Mucosa of rectum (tissue), 2 donors: ENCODE measurements around the gene EXOC3L2.

ENCODE experiments used
- H3K27ac ChIP-seq, 2 donors: one replicate each; pipeline ENCODE4 v1.7.0; 2013; ENCODE audit warnings: inconsistent platforms in 2 of 2, low read depth in 2 of 2, low read length in 2 of 2
- H3K27me3 ChIP-seq, 2 donors: one replicate each; pipeline ENCODE4 v1.7.0; 2013; ENCODE audit warnings: low read length in 2 of 2; ENCODE audit not compliant: control insufficient read depth in 2 of 2, insufficient read depth in 2 of 2
- H3K36me3 ChIP-seq, 2 donors: one replicate each; pipeline ENCODE4 v1.7.0; 2013; ENCODE audit warnings: low read length in 2 of 2; ENCODE audit not compliant: control insufficient read depth in 2 of 2, insufficient read depth in 2 of 2
- H3K4me1 ChIP-seq, 2 donors: one replicate each; pipeline ENCODE4 v1.7.0; 2013; ENCODE audit warnings: low read length in 2 of 2, mild to moderate bottlenecking in 1 of 2; ENCODE audit not compliant: control insufficient read depth in 2 of 2, insufficient read depth in 2 of 2
- H3K4me3 ChIP-seq, 2 donors: one replicate each; pipeline ENCODE4 v1.7.0; 2013; ENCODE audit warnings: low read length in 2 of 2
- H3K9ac ChIP-seq, 2 donors: one replicate each; pipeline ENCODE4 v1.7.0; 2013; ENCODE audit warnings: low read length in 2 of 2, low read depth in 1 of 2, mild to moderate bottlenecking in 1 of 2
- H3K9me3 ChIP-seq, 2 donors: one replicate each; pipeline ENCODE4 v1.7.0; 2013; ENCODE audit warnings: low read length in 2 of 2; ENCODE audit not compliant: control insufficient read depth in 2 of 2
- donor health status: healthy.
- donor health status: Normal muscosa, but diverticular disease.

EXOC3L2 gene

GRCh38 chr19:45184115-45184514 is 61.1 kb downstream of the EXOC3L2 start:
- Histone ChIP-seq H3K9ac (no peak overlapping the region), H3K4me1 (peaks cover 8 to 18% of the 10 kb centered on the region in 2 donors), H3K27ac (no peak overlapping the region), H3K9me3 (no peaks in the 10 kb centered on the region), H3K4me3 (no peak overlapping the region), H3K36me3 (peaks cover 0 to 8% of the 10 kb centered on the region in 2 donors), H3K27me3 (no peaks in the 10 kb centered on the region)

- Histone ChIP-seq H3K4me3 (no peak overlapping the region), H3K9ac (no peak overlapping the region), H3K27me3 (no peaks in the 10 kb centered on the region), H3K36me3 (peaks cover 0 to 8% of the 10 kb centered on the region in 2 donors), H3K4me1 (peaks cover 8 to 20% of the 10 kb centered on the region in 2 donors), H3K27ac (no peak overlapping the region), H3K9me3 (no peaks in the 10 kb centered on the region)
These were observed 62.4 kb downstream of the EXOC3L2 start for GRCh38 chr19:45182758-45183157.

- H3K4me3 ChIP-seq: no peak overlapping the region
- H3K9ac ChIP-seq: no peak overlapping the region
- H3K27me3 ChIP-seq: no peaks in the 10 kb centered on the region
- H3K9me3 ChIP-seq: no peaks in the 10 kb centered on the region
- no peak overlapping the region for H3K27ac ChIP-seq
- peaks cover 0 to 8% of the 10 kb centered on the region in 2 donors for H3K36me3 ChIP-seq
- peaks cover 8 to 22% of the 10 kb centered on the region in 2 donors for H3K4me1 ChIP-seq
These were observed 64.3 kb downstream of the EXOC3L2 start for GRCh38 chr19:45180936-45181335.

- H3K4me3 ChIP-seq: peak overlapping the region; percentile 99
- H3K4me1 ChIP-seq: peaks cover 8 to 22% of the 10 kb centered on the region in 2 donors
- peak overlapping the region in 1 of 2 donors; percentile 73 for H3K9ac ChIP-seq
- peaks cover 0 to 8% of the 10 kb centered on the region in 2 donors for H3K36me3 ChIP-seq
- H3K27me3 ChIP-seq: no peaks in the 10 kb centered on the region
- H3K27ac ChIP-seq: peak overlapping the region in 1 of 2 donors; percentile 94
- no peaks in the 10 kb centered on the region for H3K9me3 ChIP-seq
These were observed 65.3 kb downstream of the EXOC3L2 start for GRCh38 chr19:45179892-45180370.

GRCh38 chr19:45179072-45179891 is 65.9 kb downstream of the EXOC3L2 start:
- H3K9me3 ChIP-seq: no peaks in the 10 kb centered on the region
- H3K4me3 ChIP-seq: peak overlapping the region; percentile 99
- H3K9ac ChIP-seq: peak overlapping the region; percentile 73 to 88
- peaks cover 8 to 22% of the 10 kb centered on the region in 2 donors for H3K4me1 ChIP-seq
- H3K36me3 ChIP-seq: peaks cover 0 to 8% of the 10 kb centered on the region in 2 donors
- peak overlapping the region; percentile 91 to 94 for H3K27ac ChIP-seq
- H3K27me3 ChIP-seq: no peaks in the 10 kb centered on the region

- peaks cover 8 to 22% of the 10 kb centered on the region in 2 donors for H3K4me1 ChIP-seq
These were observed 66.7 kb downstream of the EXOC3L2 start, which contains the start of gene BLOC1S3 for GRCh38 chr19:45178262-45179071. TSS of gene BLOC1S3 (plus strand) at chr19:45178784. CDS start at chr19:45179297, 513 bp downstream.

GRCh38 chr19:45177817-45178261 is 67.4 kb downstream of the EXOC3L2 start, which contains the start of gene TRAPPC6A:
TSS of gene TRAPPC6A (minus strand) at chr19:45178237. CDS start at chr19:45178218, 19 bp downstream.
- H3K9me3 ChIP-seq: no peaks in the 10 kb centered on the region
- H3K9ac ChIP-seq: peak within 1 kb of the TSS; percentile 76 to 88
- peaks cover 0 to 8% of the 10 kb centered on the region in 2 donors for H3K36me3 ChIP-seq
- H3K27ac ChIP-seq: peak within 1 kb of the TSS; percentile 91 to 94
- H3K4me1 ChIP-seq: peaks cover 8 to 22% of the 10 kb centered on the region in 2 donors
- peak within 1 kb of the TSS; percentile 99 for H3K4me3 ChIP-seq
- no peaks in the 10 kb centered on the region for H3K27me3 ChIP-seq

More at GRCh38 chr19:45178262-45179071, 66.7 kb downstream of the EXOC3L2 start, which contains the start of gene BLOC1S3:
- H3K36me3 ChIP-seq: peaks cover 0 to 8% of the 10 kb centered on the region in 2 donors
- H3K27ac ChIP-seq: peak within 1 kb of the TSS; percentile 91 to 94
- H3K9me3 ChIP-seq: no peaks in the 10 kb centered on the region
- H3K4me3 ChIP-seq: peak within 1 kb of the TSS; percentile 99
- no peaks in the 10 kb centered on the region for H3K27me3 ChIP-seq
- H3K9ac ChIP-seq: peak within 1 kb of the TSS; percentile 76 to 88

- H3K4me1 ChIP-seq: peaks cover 13 to 23% of the 10 kb centered on the region in 2 donors
- peaks cover 0 to 3% of the 10 kb centered on the region in 2 donors for H3K36me3 ChIP-seq
- H3K9me3 ChIP-seq: no peaks in the 10 kb centered on the region
- H3K27ac ChIP-seq: no peak overlapping the region
- no peak overlapping the region for H3K4me3 ChIP-seq
- H3K9ac ChIP-seq: no peak overlapping the region
- no peaks in the 10 kb centered on the region for H3K27me3 ChIP-seq
These were observed 69.5 kb downstream of the EXOC3L2 start for GRCh38 chr19:45175515-45176345.

- Histone ChIP-seq H3K9me3 (no peaks in the 10 kb centered on the region), H3K4me1 (peaks cover 7 to 9% of the 10 kb centered on the region in 2 donors), H3K27me3 (no peaks in the 10 kb centered on the region), H3K36me3 (no peaks in the 10 kb centered on the region), H3K4me3 (no peak overlapping the region), H3K9ac (no peak overlapping the region), H3K27ac (no peak overlapping the region)
These were observed 71.4 kb downstream of the EXOC3L2 start for GRCh38 chr19:45173816-45174215.
